HepG2 (cell line): ENCODE measurements around the gene SESN2. TPM values are rescaled to one million over a fixed set of nuclear protein-coding genes. Genes with fewer than 3 reads are reported as not detected.

Source experiments
- CEBPB ChIP-seq: IDR thresholded peaks from 2 replicates; pipeline ENCODE4 v1.6.1; 2011; ENCODE audit warnings: low read depth, low read length, improper control_type of control experiment, borderline replicate concordance
- FOXK2 ChIP-seq: fragments of 450-650 bp; IDR thresholded peaks from 2 replicates; pipeline ENCODE4 v1.6.1; 2016
- FOXO1 ChIP-seq: sonication (generic); formaldehyde crosslinking; IDR thresholded peaks from 2 replicates; pipeline ENCODE4 v1.4.0; 2020; ENCODE audit warnings: missing genetic modification reagents
- HBP1 ChIP-seq: IDR thresholded peaks from 2 replicates; pipeline ENCODE4 v1.6.1; 2016; ENCODE audit warnings: low read depth, control low read depth
- HNRNPH1 ChIP-seq: fragments of 200-400 bp; formaldehyde crosslinking; optimal IDR thresholded peaks from 2 replicates; pipeline ENCODE3; 2017; ENCODE audit warnings: mild to moderate bottlenecking, low read depth, low read length
- KLF12 ChIP-seq: sonication (generic); formaldehyde crosslinking; IDR thresholded peaks from 2 replicates; pipeline ENCODE4 v1.4.0; 2020; ENCODE audit warnings: missing genetic modification reagents, borderline replicate concordance
- MATR3 ChIP-seq: sonication (generic); formaldehyde crosslinking; IDR thresholded peaks from 2 replicates; pipeline ENCODE4 v1.4.0; 2020; ENCODE audit warnings: missing genetic modification reagents
- NCOA2 ChIP-seq: sonication (generic); formaldehyde crosslinking; IDR thresholded peaks from 2 replicates; pipeline ENCODE4 v1.8.0; 2022; ENCODE audit warnings: inconsistent platforms
- NFIB ChIP-seq: sonication (generic); formaldehyde crosslinking; IDR thresholded peaks from 2 replicates; pipeline ENCODE4 v1.9.0; 2021; ENCODE audit warnings: missing genetic modification reagents, mild to moderate bottlenecking, borderline replicate concordance
- NR2F1 ChIP-seq, 2 experiments: fragments of 450-650 bp in 1 of 2; formaldehyde crosslinking in 1 of 2; IDR thresholded peaks; 2 replicates each; pipeline versions ENCODE4 v1.5.0 to v1.6.1; 2016 to 2020; ENCODE audit warnings: mild to moderate bottlenecking in 1 of 2, missing compliant biosample characterization in 1 of 2, missing genetic modification reagents in 1 of 2, moderate library complexity in 1 of 2
- PAF1 ChIP-seq: IDR thresholded peaks from 2 replicates; pipeline ENCODE4 v1.6.1; 2016; ENCODE audit warnings: missing genetic modification reagents, missing compliant biosample characterization
- RNF219 ChIP-seq: sonication (generic); formaldehyde crosslinking; IDR thresholded peaks from 2 replicates; pipeline ENCODE4 v1.5.0; 2020; ENCODE audit warnings: mild to moderate bottlenecking, missing genetic modification reagents
- RXRB ChIP-seq: IDR thresholded peaks from 2 replicates; pipeline ENCODE4 v1.6.1; 2016; ENCODE audit warnings: borderline replicate concordance, missing genetic modification reagents, missing compliant biosample characterization
- SP1 ChIP-seq, 2 experiments: fragments of 450-650 bp in 1 of 2; sonication (generic) in 1 of 2; formaldehyde crosslinking in 1 of 2; IDR thresholded peaks; 2 replicates each; pipeline versions ENCODE4 v1.4.0 to v1.6.1; 2016 to 2020; ENCODE audit warnings: missing genetic modification reagents in 1 of 2
- TAF1 ChIP-seq: sonication (generic); formaldehyde crosslinking; IDR thresholded peaks from 2 replicates; pipeline ENCODE4 v1.4.0; 2020; ENCODE audit warnings: missing genetic modification reagents
- TIGD3 ChIP-seq: sonication (generic); formaldehyde crosslinking; IDR thresholded peaks from 2 replicates; pipeline ENCODE4 v1.5.1; 2020; ENCODE audit warnings: mild to moderate bottlenecking, missing genetic modification reagents, borderline replicate concordance
- ZIK1 ChIP-seq: sonication (generic); formaldehyde crosslinking; IDR thresholded peaks from 2 replicates; pipeline ENCODE4 v1.5.0; 2020; ENCODE audit warnings: mild to moderate bottlenecking, low read depth, missing genetic modification reagents, borderline replicate concordance
- ZKSCAN1 ChIP-seq: fragments of 150-350 bp; IDR thresholded peaks from 2 replicates; pipeline ENCODE4 v1.6.1; 2014; ENCODE audit warnings: low read length
- ZNF143 ChIP-seq: sonication (generic); formaldehyde crosslinking; IDR thresholded peaks from 2 replicates; pipeline ENCODE4 v1.4.0; 2020; ENCODE audit warnings: missing genetic modification reagents
- ZNF460 ChIP-seq: sonication (generic); formaldehyde crosslinking; IDR thresholded peaks from 2 replicates; pipeline ENCODE4 v1.5.1; 2020; ENCODE audit warnings: missing genetic modification reagents, mild to moderate bottlenecking, borderline replicate concordance
- polyA plus RNA-seq, 8 experiments: library from polyadenylated mRNA; depleted of rRNA in 3 of 8; stranded (reverse) in 7 of 8; unstranded in 1 of 8; fragments of >200 nt; fragmentation: Illumina TruSeq in 4 of 8; extraction: Trizol in 4 of 8; gene quantifications; 2 replicates each; pipeline versions ENCODE4 v1.2.1 to v1.2.3, GENCODE V29; 2011 to 2016; ENCODE audit warnings: low read depth in 4 of 8, missing spikeins in 1 of 8, mixed read lengths in 1 of 8; ENCODE audit not compliant: insufficient read depth in 1 of 8
- total RNA-seq, 5 experiments: library from RNA; depleted of rRNA; stranded (reverse); fragments of >200 nt; fragmentation: Illumina TruSeq; extraction: Trizol; gene quantifications; 2 replicates each; pipeline ENCODE4 v1.2.3, GENCODE V29; 2016; ENCODE audit warnings: low read depth in 1 of 5
- TF ChIP-seq, protein P1 (sequence below): sonication (generic); formaldehyde crosslinking; IDR thresholded peaks from 2 replicates; pipeline ENCODE4 v1.8.1; 2023; ENCODE audit warnings: missing genetic modification reagents, mild to moderate bottlenecking, borderline replicate concordance

SESN2 gene
- total and polyA plus RNA-seq, 2 of the 13 experiments (the other 11 are each of a cell fraction or from before 2014, with no cell fraction given) = 13.2 to 19.1 TPM

GRCh38 chr1:28296401-28297261 is 37.3 kb downstream of the SESN2 start (continued):
- TF ChIP-seq NFIB (CRISPR knock-in tag) (no peak), RNF219 (CRISPR knock-in tag) (no peak), ZKSCAN1 (peak; percentile 83; the same call in 1 of the 2 replicates), HNRNPH1 (no peak), NCOA2 (CRISPR knock-in tag) (peak; percentile 70), ZNF460 (CRISPR knock-in tag) (no peak), NR2F1 (CRISPR knock-in tag; IDR thresholded peaks at IDR 0.05) (peak; percentile 35 to 55; a peak in 2 of 4 replicates), MATR3 (CRISPR knock-in tag) (no peak), FOXO1 (peak; percentile 75; the same call in 1 of the 2 replicates), SP1 (IDR thresholded peaks at IDR 0.05) (no peak), SP1 (CRISPR knock-in tag; IDR thresholded peaks at IDR 0.05) (no peak), RXRB (CRISPR knock-in tag) (peak; percentile 76), TIGD3 (CRISPR knock-in tag) (0 out of 2 replicates have a peak, but pooled peaks have one; percentile 65), CEBPB (no peak), TAF1 (CRISPR knock-in tag) (no peak), HBP1 (CRISPR knock-in tag) (peak; percentile 28; the same call in 1 of the 2 replicates), ZNF143 (CRISPR knock-in tag) (no peak), ZIK1 (CRISPR knock-in tag) (no peak), FOXK2 (no peak), KLF12 (no peak), PAF1 (CRISPR knock-in tag) (no peak)
- TF ChIP-seq, protein P1, sequence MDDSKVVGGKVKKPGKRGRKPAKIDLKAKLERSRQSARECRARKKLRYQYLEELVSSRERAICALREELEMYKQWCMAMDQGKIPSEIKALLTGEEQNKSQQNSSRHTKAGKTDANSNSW (CRISPR knock-in tag) = no peak
